Spleen (tissue), 11 donors: Measurements from ENCODE around the gene HYAL1. TPM values are rescaled to one million over a fixed set of nuclear protein-coding genes. Genes with fewer than 3 reads are reported as not detected.

Experiments used
- DNase-seq: peaks from one replicate; pipeline ENCODE4 v3.0.0-alpha.2; 2020
- H3K27ac ChIP-seq, 8 donors: fragments of 200-600 bp; sonication (generic) in 7 of 8; 1 replicate in 4 of 8; 2 replicates in 4 of 8; pipeline versions ENCODE4 v1.5.0 to v1.8.0; 2016 to 2021; ENCODE audit warnings: inconsistent platforms in 4 of 8, mild to moderate bottlenecking in 4 of 8, moderate library complexity in 1 of 8
- H3K27me3 ChIP-seq, 7 donors: fragments of 200-600 bp; sonication (generic) in 6 of 7; replicated peaks in 1 of 7; 1 replicate in 4 of 7; 2 replicates in 3 of 7; pipeline versions ENCODE4 v1.5.0 to v1.8.0; 2016 to 2021; ENCODE audit warnings: inconsistent platforms in 3 of 7, mild to moderate bottlenecking in 1 of 7
- H3K36me3 ChIP-seq, 6 donors: fragments of 200-600 bp; sonication (generic) in 5 of 6; 1 replicate in 4 of 6; 2 replicates in 2 of 6; pipeline versions ENCODE4 v1.5.0 to v1.8.0; 2016 to 2021; ENCODE audit warnings: inconsistent platforms in 2 of 6
- H3K4me1 ChIP-seq, 6 donors: fragments of 200-600 bp; sonication (generic) in 5 of 6; 1 replicate in 3 of 6; 2 replicates in 3 of 6; pipeline versions ENCODE4 v1.5.0 to v1.8.0; 2016 to 2021; ENCODE audit warnings: inconsistent platforms in 3 of 6
- H3K4me3 ChIP-seq, 8 donors: fragments of 200-600 bp; sonication (generic) in 7 of 8; 1 replicate in 4 of 8; 2 replicates in 4 of 8; pipeline versions ENCODE4 v1.5.0 to v1.8.0; 2016 to 2021; ENCODE audit warnings: inconsistent platforms in 4 of 8, mild to moderate bottlenecking in 4 of 8, moderate library complexity in 2 of 8
- H3K9me3 ChIP-seq, 8 donors: fragments of 200-600 bp; sonication (generic) in 7 of 8; 1 replicate in 4 of 8; 2 replicates in 4 of 8; pipeline versions ENCODE4 v1.5.0 to v1.8.0; 2016 to 2021; ENCODE audit warnings: inconsistent platforms in 4 of 8
- POLR2A ChIP-seq, 3 donors: fragments of 450-650 bp; IDR thresholded peaks; one replicate each; pipeline ENCODE4 v1.5.1; 2017; ENCODE audit warnings: antibody characterized with exemption in 3 of 3, mild to moderate bottlenecking in 1 of 3
- POLR2AphosphoS5 ChIP-seq, 3 donors: sonication (generic); formaldehyde crosslinking; IDR thresholded peaks; one replicate each; pipeline ENCODE4 v1.5.1; 2017; ENCODE audit warnings: antibody characterized with exemption in 3 of 3
- WGBS, 5 donors: extraction: QIAGEN DNeasy Blood & Tissue Kit in 3 of 5; methylation state at CpG; one replicate each; pipeline versions ENCODE4 v1.1.5 to v1.1.7; 2013 to 2018; 5-methylcytosine and 5-hydroxymethylcytosine counted together
- intact Hi-C: fragments of 100-400 bp; cut with DNase I; formaldehyde crosslinking; loops from one replicate; pipeline ENCODE4 v1.15.0; 2023; ENCODE audit warnings: low total_unique reads
- polyA plus RNA-seq, 3 donors: library from polyadenylated mRNA; stranded (reverse); fragments of 200-250 nt; gene quantifications; one replicate each; pipeline ENCODE4 v1.2.1, GENCODE V29; 2013
- total RNA-seq, 7 donors: library from RNA; depleted of rRNA in 3 of 7; stranded (reverse); fragments of >200 nt in 3 of 7; fragmentation: NEBNext Ultra II Directional in 4 of 7; extraction: Animal tissue kit (Norgen Biotek cat#: 25700) in 4 of 7; gene quantifications; one replicate each; pipeline versions ENCODE4 v1.1.0 to v1.2.1, GENCODE V29; 2016 to 2021
- TF ChIP-seq, protein P1 (sequence below), 11 experiments: fragments of 200-600 bp in 7 of 11; fragments of 450-650 bp in 4 of 11; sonication (generic) in 4 of 11; IDR thresholded peaks in 8 of 11; conservative IDR thresholded peaks in 3 of 11; 1 replicate in 7 of 11; 2 replicates in 4 of 11; pipeline versions ENCODE4 v1.4.0 to v1.8.0; 2016 to 2021; ENCODE audit warnings: antibody characterized with exemption in 11 of 11, inconsistent platforms in 4 of 11, mild to moderate bottlenecking in 1 of 11
- donor health status: healthy with polysubstance abuse.
- donor health status: DM: no; HTN: no; CAD: no; lungs with moderate emphysema.
- donor health status: DM: no; HTN: no; CAD: no.
- donor health status: Bipolar disorder and iron deficiency.
- donor health status: healthy.
- donor health status: DM: no; HTN: no; CAD: no.
- donor health status: DM: yes; HTN: yes; CAD: no.

Gene HYAL1
- total and polyA plus RNA-seq, 10 donors = 18.2 to 172 (median 97.8) TPM

DNA sequence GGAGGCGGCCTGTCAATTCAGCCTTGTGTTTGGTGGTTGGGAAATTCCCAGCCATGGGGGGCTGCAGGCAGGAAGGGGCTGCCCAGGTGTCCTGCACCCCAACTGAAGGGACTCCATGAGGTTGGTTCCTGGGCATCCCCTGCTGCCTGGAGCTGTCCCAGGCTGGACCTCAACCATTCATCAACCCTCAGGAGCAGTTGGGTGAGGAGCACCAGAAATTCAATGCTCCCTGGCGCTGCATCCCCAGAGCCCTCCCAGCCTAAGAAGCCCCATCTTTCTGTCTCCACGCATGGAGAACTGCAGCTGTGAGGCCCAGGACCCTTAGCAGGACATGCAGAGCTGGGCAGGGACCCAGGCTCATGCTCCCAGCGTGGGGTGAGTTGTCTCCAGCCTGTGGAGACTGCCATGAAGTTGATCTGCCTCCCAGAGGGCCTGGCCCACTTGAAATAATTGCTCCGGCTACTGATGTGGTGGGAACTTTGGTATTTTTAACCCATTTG, 42.4 kb downstream of the HYAL1 start:
- H3K36me3 ChIP-seq = peaks cover 0 to 37% (median 33%) of the 10 kb centered on the region in 6 donors
- H3K27me3 ChIP-seq = peaks cover 0 to under 1% (median 0%) of the 10 kb centered on the region in 7 donors
- peak overlapping the region in 4 of 8 donors; percentile 38 to 68 (median 44) for H3K4me3 ChIP-seq
- no peak for TF ChIP-seq POLR2A (IDR thresholded peaks at IDR 0.05)
- TF ChIP-seq, protein P1, sequence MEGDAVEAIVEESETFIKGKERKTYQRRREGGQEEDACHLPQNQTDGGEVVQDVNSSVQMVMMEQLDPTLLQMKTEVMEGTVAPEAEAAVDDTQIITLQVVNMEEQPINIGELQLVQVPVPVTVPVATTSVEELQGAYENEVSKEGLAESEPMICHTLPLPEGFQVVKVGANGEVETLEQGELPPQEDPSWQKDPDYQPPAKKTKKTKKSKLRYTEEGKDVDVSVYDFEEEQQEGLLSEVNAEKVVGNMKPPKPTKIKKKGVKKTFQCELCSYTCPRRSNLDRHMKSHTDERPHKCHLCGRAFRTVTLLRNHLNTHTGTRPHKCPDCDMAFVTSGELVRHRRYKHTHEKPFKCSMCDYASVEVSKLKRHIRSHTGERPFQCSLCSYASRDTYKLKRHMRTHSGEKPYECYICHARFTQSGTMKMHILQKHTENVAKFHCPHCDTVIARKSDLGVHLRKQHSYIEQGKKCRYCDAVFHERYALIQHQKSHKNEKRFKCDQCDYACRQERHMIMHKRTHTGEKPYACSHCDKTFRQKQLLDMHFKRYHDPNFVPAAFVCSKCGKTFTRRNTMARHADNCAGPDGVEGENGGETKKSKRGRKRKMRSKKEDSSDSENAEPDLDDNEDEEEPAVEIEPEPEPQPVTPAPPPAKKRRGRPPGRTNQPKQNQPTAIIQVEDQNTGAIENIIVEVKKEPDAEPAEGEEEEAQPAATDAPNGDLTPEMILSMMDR (IDR thresholded peaks at IDR 0.05 in 8 of 11, conservative IDR thresholded peaks at IDR 0.05 in 3 of 11) = no peak
- TF ChIP-seq POLR2AphosphoS5 (IDR thresholded peaks at IDR 0.05) = no peak
- H3K9me3 ChIP-seq = no peaks in the 10 kb centered on the region
- intact Hi-C loops = no loop called here
- peak; percentile 77 for DNase-seq
- peak overlapping the region; percentile 88 to 99 (median 94) for H3K27ac ChIP-seq
- peaks cover 11 to 86% (median 45%) of the 10 kb centered on the region in 6 donors for H3K4me1 ChIP-seq
- 64 to 86% (median 80%) methylated on average over 5 of the region's 5 CpGs for WGBS, 5 donors

DNA sequence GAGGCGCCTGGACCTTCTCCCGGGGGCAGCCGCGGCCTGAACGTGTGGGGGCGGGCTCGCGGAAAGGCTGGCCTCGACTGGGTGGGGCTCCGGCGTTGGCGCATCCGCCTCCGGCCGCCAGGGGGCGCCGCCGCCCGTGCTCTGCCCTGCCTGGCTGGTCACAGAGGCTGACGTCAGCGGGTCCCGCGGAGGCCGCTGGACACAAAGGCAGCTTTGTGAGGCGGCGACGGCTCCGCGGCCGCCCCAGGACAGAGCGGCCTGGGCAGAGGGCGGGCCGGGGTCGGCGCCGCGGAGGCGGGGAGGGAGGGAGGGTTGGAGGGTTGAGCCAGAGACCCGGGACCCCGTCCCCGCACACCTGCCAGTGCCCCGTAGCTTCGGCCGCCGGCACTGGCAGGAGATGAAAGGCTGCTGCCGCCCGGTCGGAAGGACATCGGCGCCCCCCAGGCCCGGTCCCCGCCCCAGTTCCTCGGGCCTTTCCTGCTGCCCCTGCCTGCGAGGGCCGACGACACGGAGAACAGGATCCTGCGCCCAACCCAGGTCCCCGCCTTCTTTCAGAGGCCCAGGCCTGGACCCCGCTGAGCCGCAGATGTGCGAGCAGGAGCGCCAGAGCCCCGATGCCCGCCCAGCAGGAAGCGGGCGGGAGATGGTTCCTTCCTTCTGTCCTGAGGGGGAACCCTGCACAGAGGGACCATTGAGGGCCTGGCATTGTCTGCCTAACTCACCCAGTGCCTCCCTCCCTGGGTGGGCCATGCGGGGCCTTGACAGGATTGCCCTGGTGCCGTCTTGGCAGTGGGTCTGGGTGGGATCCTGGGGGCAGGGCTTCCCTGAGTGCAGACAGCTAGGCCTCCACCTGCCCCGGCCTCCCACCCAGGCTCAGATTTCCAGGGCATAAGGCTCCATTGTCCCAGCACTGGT, 43.1 kb downstream of the HYAL1 start:
- H3K36me3 ChIP-seq = peaks cover 0 to 44% (median 40%) of the 10 kb centered on the region in 6 donors
- TF ChIP-seq POLR2AphosphoS5 (IDR thresholded peaks at IDR 0.05) (peak; percentile 89 to 93 (median 91)), POLR2A (IDR thresholded peaks at IDR 0.05) (peak in 1 of 3 donors; percentile 4)
- TF ChIP-seq, protein P1 (IDR thresholded peaks at IDR 0.05 in 8 of 11, conservative IDR thresholded peaks at IDR 0.05 in 3 of 11) = peak; percentile 95 to 100 (median 99)
- H3K27ac ChIP-seq = peak overlapping the region; percentile 88 to 99 (median 94)
- no peaks in the 10 kb centered on the region for H3K9me3 ChIP-seq
- DNase-seq = peak; percentile 99
- H3K4me3 ChIP-seq = peak overlapping the region in 7 of 8 donors; percentile 29 to 68 (median 40)
- intact Hi-C loops = no loop called here
- no peaks in the 10 kb centered on the region for H3K27me3 ChIP-seq
- peaks cover 12 to 86% (median 49%) of the 10 kb centered on the region in 6 donors for H3K4me1 ChIP-seq
- WGBS, 5 donors = 2 to 7% (median 3%) methylated on average over 23 to 70 of the region's 70 CpGs

DNA sequence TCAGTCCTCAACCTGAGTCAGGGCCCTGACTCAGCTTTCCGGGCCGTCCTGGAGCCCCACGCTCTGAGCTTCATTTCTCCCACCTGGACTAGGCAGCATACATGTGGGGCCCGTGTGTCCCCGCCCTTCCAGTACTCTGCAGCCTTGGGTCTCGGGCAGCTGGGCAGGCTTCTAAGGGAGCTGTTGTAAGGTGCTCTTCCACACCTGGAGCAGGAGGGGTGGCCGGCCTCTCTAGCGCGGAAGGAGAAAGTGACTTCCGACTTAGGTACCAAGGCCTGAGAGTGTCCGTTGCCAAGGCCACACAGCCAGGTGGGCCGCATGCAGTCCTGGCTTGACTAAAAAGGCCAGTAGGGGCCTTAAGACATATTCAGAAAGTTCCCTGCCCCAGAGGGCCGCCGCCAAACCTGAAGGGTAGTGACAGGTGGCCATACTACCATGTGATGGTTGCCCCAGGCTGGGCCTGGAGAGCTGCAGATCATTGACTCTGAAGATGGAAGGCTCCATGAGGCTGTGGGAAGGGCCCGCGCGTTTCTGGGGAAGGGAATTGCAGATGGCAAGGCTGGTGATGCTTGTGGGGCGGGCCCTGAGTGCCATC, 43.8 kb downstream of the HYAL1 start:
- intact Hi-C loops = no loop called here
- TF ChIP-seq POLR2AphosphoS5 (IDR thresholded peaks at IDR 0.05) (no peak), POLR2A (IDR thresholded peaks at IDR 0.05) (no peak)
- TF ChIP-seq, protein P1 (IDR thresholded peaks at IDR 0.05 in 8 of 11, conservative IDR thresholded peaks at IDR 0.05 in 3 of 11) = no peak
- H3K4me1 ChIP-seq = peaks cover 17 to 88% (median 55%) of the 10 kb centered on the region in 6 donors
- DNase-seq = no peak
- H3K27ac ChIP-seq = peak overlapping the region; percentile 88 to 99 (median 94)
- no peaks in the 10 kb centered on the region for H3K27me3 ChIP-seq
- H3K9me3 ChIP-seq = no peaks in the 10 kb centered on the region
- H3K4me3 ChIP-seq = peak overlapping the region in 5 of 8 donors; percentile 38 to 68 (median 42)
- H3K36me3 ChIP-seq = peaks cover 0 to 52% (median 47%) of the 10 kb centered on the region in 6 donors
- WGBS, 5 donors = 47 to 58% (median 55%) methylated on average over 13 to 18 of the region's 18 CpGs
